HG03457 (cell line): Measurements from ENCODE around the gene GNAT1.
"Not testable (repeated sequence)": the region's sequence is repeated elsewhere in the genome, so short reads cannot be mapped to it uniquely, and the experiment has no call there.

Experiments
- ATAC-seq: cut with Tn5 transposase; IDR thresholded peaks from one replicate; pipeline ENCODE4 v1.9.1; 2021; ENCODE audit warnings: moderate number of reproducible peaks; ENCODE audit not compliant: unreplicated experiment

The GNAT1 gene

GRCh38 chr3:50217681-50218080, 26.3 kb downstream of the GNAT1 start:
- ATAC-seq, result no peak

- ATAC-seq, result no peak
Observed at GRCh38 chr3:50218448-50218847, 27.0 kb downstream of the GNAT1 start.

- ATAC-seq, result no peak
Observed at GRCh38 chr3:50219285-50219684, 27.9 kb downstream of the GNAT1 start.

GRCh38 chr3:50220109-50220508, 28.7 kb downstream of the GNAT1 start:
- no peak for ATAC-seq

GRCh38 chr3:50221051-50221410, 29.6 kb downstream of the GNAT1 start:
- no peak for ATAC-seq

- no peak for ATAC-seq
Observed at GRCh38 chr3:50221411-50222168, 30.2 kb downstream of the GNAT1 start.

GRCh38 chr3:50222169-50222528, 30.7 kb downstream of the GNAT1 start:
- no peak for ATAC-seq

GRCh38 chr3:50224639-50225038, 33.2 kb downstream of the GNAT1 start:
- ATAC-seq, result no peak

GRCh38 chr3:50226888-50227389, 35.5 kb downstream of the GNAT1 start:
- ATAC-seq, result no peak

- ATAC-seq, result peak; percentile 58
Observed at GRCh38 chr3:50227390-50228183, 36.2 kb downstream of the GNAT1 start.

GRCh38 chr3:50228184-50228763, 36.9 kb downstream of the GNAT1 start:
- not testable (repeated sequence) for ATAC-seq

GRCh38 chr3:50229490-50229889, 38.1 kb downstream of the GNAT1 start:
- no peak for ATAC-seq

GRCh38 chr3:50230104-50230793, 38.8 kb downstream of the GNAT1 start:
- no peak for ATAC-seq

GRCh38 chr3:50230794-50231125, 39.4 kb downstream of the GNAT1 start:
- ATAC-seq, result no peak

GRCh38 chr3:50231581-50231980, 40.2 kb downstream of the GNAT1 start:
- no peak for ATAC-seq

GRCh38 chr3:50232303-50232702, 40.9 kb downstream of the GNAT1 start:
- no peak for ATAC-seq

- no peak for ATAC-seq
Observed at GRCh38 chr3:50233176-50233575, 41.8 kb downstream of the GNAT1 start.

- peak; percentile 84 for ATAC-seq
Observed at GRCh38 chr3:50235716-50236483, 44.5 kb downstream of the GNAT1 start, which contains the start of gene GNAI2. Gene GNAI2 (plus strand): TSS chr3:50236204. CDS start chr3:50236336, 132 bp downstream.

GRCh38 chr3:50236484-50237132, 45.2 kb downstream of the GNAT1 start:
- no peak for ATAC-seq

GRCh38 chr3:50237133-50237651, 45.8 kb downstream of the GNAT1 start:
- ATAC-seq, result no peak
